Stimulated activated CD4-positive, alpha-beta T cell treated with anti-CD3 and anti-CD28 coated beads, TNF-alpha, amount 100 ng/mL, for 48 hours (primary cell): ENCODE results near the gene TVP23B.
"Not testable (repeated sequence)": the region's sequence is repeated elsewhere in the genome, so short reads cannot be mapped to it uniquely, and the experiment has no call there.

Experiments
- DNase-seq, 3 donors: peaks; one replicate each; pipeline ENCODE4 v3.0.0-alpha.2; 2020; ENCODE audit warnings: low read depth in 3 of 3

TVP23B gene

DNA sequence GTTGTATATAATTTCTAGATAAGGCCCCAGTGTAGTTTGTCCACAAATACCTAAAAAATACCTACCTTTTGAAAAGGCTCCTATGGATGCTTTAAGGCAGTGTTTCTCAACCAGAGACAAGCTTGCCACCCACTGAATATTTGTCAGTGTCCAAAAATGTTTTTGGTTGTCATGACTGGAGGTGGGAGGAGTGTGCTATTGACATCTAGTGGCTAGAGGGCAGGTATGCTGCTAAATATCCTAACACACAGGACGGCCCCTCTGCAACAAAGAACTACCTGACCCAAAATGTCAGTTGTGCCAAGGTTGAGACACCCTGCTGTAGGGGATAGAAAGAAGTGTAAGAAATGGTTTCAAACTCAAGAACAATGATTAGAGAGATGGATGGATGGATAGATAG is 10.4 kb downstream of the TVP23B start:
- DNase-seq: not testable (repeated sequence)

DNA sequence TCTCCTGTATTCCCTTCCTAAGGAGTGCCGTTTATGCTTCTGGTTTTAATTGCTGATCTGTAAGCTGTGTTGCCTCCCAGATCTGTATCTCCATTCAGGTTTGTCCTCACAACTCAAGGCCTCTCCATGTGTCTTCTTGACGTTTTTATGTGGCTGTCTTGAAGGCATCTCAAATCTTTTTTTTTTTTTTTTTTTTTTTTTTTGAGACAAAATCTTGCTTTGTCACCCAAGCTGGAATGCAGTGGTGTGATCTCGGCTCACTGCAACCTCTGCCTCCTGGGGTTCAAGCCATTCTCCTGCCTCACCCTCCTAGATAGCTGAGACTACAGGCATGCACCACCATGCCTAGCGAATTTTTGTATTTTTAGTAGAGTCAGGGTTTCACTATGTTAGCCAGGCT is 13.9 kb downstream of the TVP23B start:
- not testable (repeated sequence) for DNase-seq

DNA sequence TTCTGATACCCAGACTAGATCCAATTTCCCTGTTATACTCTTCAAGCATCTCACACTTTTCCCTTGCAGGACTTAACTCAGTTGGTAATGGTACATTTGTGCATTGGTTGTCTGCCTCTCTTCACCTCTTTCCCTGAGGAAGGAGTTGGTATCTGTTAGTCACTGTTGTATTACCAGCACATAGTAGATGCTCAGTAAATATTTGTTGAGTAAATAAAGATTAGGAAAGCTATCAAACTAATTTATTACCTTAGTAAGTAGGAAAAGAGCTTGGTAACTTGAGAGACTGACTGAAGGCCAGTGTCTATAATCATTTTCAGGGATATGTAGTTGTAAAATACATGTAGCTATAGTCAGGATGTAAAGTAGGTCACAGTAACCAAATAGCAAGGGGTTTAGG is 15.9 kb downstream of the TVP23B start:
- DNase-seq: not testable (repeated sequence)

DNA sequence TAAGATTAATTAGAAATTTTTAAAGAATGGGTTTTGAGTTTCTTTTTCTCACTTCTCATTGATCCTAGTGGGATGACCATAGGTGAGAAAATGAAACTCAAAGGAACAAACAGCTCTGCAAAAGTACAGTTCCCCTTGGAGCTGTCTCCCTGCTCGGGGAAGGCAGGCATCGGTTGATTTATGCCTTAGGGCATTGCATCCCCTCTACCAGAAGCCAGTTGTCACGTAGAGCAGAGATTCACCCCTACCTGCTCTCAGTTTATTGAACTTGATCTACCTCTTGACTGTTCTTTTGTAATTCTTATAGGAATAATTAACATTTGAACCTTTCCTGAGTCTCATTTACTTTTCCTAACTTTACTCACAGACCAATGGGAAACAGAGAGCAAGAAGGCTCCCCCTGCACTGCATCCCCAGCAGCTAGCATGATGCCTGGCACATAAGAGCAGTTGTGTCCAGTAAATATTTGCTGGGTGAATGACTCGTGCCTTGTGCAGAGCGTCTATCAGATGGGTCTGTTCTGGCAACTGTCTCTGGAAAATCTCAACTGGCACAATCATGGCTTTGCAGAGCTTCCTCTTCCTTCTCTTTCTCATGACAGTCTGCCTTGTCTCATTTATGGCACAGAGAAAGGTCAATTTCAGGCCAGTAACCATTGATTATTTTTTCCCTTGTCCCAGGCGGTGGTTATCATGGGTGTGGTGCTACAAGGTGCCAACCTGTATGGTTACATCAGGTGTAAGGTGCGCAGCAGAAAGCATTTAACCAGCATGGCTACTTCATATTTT is 22.7 kb downstream of the TVP23B start:
- DNase-seq: not testable (repeated sequence)

DNA sequence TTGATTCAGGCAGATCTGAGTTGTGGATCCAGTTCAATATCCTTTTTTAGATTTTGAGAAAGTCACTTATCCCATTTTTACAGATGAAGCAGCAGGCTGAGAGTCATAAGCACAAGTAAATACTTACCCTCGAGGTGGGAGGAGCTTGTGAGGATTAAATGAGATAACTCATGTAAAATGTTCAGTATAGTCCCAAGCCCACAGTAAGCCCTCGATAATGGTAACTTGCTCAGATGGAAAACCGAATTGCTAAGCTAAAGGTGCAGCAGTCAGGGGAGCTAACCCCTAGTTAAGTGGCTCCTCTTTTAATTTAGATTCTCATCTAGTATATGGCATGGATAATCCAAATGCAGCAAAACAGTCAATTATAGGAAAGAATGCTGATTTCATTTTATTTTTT is 34.9 kb downstream of the TVP23B start:
- not testable (repeated sequence) for DNase-seq

DNA sequence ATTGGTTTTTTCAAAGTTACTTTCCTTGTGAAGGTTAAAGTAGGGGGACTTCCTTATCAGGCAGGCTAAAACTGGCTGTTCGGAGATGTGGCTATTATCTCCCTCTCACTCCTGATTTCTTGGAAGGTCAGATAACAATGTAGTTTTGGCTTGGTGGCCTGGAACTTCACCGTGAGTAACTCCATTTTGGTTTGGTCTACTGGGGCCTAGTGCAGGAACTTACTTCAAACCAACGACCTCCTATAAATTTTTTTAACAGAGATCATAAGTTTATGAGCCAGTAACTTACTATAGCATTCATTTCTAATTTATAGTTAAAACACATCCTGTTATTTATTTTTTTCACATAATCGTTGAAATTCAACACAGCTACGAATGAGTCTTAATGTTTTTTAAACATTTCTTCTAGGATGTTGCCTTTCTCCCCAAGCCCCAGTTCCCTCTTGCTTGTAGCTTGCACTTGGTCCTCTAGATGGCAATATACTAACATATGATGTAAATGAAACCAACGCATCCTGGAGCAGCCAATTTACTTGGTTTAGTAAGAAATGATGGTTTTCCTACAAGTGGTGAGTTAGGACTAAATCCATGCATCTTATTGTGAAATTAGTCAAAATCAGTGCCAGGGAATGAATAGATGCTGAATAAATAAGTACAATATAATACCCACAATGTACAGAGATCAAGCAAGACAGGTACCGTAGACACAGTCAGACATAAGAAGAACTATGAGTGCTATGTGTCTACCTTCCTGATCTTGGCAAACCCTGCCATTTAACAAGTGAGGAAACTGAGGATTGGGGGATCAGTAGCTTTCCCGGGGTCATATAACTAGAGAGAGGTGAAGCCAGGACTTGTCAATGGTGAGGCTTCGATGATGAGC is 35.7 kb downstream of the TVP23B start:
- DNase-seq: peak in 1 of 3 donors; percentile 9

DNA sequence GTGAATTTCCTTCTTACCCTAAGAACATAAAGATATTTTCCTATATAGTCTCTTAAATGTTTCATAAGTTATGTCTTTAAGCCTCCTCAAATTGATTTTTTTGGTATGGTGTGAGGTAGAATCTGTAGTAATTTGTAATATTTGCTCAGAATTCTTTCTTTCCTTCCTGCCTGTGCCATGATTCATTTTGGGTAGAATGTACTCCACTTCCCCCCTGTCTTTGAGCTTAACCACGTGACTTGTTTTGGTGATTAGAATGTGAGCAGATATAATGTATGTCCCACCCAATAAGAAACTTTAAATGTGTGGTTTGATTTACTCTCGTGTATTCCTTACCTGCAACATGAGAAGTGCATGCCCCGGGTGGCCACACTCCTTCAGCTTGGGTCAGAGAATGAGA is 40.4 kb downstream of the TVP23B start:
- not testable (repeated sequence) for DNase-seq

DNA sequence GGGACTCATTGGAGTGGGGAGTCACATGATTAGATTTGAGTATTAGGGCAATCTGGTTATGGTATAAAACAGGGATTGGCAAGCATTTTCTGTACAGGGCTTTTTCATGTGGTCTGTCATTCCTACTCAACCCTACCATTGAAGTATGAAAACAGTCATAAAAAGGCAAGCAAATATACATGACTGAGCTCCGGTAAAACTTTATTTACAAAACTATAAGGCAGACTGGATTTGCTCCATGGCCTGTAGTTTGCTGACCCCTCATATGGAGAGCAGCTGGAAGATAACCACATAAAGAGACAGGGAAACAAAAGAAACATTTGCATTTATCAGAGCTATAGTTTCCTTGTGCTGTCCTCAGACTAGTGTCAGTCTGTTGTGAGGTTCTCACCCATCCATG is 46.6 kb downstream of the TVP23B start:
- DNase-seq: not testable (repeated sequence)

DNA sequence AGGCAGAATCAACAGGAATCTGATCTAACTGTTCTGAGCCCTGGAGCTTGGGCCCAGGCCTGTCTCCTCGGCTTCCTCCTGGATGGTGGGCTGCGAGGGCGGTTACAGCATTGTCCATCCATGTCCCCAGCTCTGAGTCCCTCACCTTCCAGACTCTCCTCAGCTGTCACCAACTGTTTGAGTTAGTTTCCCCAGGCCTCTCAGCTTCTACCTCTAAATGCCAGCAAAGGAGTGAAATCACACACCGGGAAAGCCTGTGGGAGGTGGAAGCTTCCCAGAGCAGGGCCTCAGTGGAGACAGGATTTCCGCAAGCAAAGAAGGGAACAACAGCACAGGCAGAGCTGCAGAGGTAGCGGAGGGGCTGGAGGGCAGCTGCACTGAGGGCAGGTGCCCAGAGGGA is 67.5 kb downstream of the TVP23B start:
- DNase-seq: no peak

DNA sequence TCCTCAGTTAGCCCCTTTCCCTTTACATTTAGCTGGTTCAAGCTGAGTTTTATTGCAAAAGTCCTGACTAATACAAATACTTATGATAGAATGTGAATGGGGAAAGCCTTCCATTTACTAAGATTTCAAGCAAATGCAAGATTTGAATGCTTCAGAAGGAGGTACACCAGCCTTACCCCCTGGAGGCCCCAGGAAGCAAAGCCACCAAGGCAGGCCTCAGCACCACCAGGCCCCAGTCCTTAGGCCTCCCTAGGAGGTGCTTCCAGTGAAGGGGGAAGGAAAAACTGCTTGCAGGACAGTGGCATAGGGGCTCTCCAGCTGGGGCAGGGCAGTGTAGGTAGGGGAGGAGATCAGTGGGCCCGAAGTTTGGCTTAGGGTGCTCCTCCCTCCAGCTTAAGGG is 69.7 kb downstream of the TVP23B start:
- DNase-seq: no peak

DNA sequence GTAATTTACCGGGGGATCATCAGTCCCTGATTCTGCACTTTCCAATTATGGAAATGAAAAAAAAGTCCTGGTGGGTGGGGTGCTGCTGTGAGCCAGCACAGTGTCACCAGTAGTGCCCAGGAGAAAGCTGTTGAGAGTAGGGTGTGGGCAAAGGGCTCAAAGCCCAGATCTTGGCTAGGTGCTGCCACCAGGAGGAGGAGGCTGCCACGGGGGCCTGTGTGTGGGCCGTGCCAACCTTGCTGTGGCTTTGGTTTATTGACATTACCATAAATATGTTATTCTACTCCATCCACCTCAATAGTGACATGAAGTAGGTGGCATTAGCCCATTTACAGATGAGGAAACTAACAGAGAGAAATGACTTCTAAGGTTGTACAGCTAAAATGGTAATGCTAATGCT is 70.2 kb downstream of the TVP23B start:
- DNase-seq: no peak

DNA sequence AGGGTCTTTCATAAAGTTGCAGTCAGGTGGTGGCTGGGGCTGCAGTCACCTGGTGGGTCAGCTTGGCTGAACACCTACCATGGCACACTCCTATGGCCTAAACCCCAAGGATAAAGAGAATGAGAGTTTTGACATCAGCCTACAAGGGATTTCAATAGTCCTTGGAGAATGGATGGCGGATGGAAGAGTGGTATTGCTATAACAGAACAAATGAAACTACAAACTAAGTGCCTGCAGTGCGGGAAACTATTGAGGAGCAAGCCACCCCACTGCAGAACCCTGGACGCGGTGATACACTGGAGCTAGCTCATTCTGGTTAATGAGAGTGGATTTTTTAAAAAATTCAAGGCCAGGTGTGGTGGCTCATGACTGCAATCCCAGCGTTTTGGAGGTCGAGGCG is 74.0 kb downstream of the TVP23B start:
- DNase-seq: no peak

DNA sequence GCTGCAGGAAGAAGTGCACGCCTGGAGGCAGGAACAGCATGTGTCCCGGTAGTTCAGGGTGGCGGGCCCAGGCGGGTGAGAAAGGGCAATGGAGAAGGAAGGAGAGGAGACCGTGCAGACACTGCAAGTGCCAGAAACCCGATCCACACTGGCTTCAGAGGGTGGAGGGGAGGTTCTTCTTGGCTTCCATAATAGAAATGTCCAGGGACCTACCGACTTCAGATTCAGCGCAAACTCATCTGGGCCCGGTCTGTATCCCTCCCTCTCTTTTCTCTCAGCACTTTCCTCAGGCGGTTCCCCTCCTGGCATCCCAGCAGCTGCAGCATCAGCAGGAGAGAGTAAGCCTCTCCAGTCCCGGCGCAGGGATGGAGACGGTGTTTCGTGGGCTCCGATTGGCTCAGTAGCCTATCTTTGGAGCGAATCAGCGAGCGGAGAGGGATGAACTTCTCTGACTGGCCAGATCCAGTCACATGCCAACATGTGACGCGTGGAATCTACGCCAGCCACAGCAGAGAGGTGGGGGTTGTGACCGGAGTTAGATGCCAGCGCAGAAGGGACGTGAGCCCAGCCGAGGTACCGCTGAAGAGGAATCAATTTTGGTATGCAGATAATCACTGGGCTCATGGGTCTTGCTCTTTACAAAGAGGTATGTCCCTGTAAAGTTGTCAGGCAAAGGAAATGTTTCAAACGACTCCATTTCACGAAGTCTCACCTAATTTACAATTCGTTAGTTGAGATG is 75.0 kb downstream of the TVP23B start:
- DNase-seq: peak; percentile 79 to 83 (median 80)
